HG03135 (cell line): ENCODE results near the gene CCZ1.
"Not testable (repeated sequence)": the region's sequence is repeated elsewhere in the genome, so short reads cannot be mapped to it uniquely, and the experiment has no call there.

Source experiments
- ATAC-seq: cut with Tn5 transposase; IDR thresholded peaks from one replicate; pipeline ENCODE4 v1.9.1; 2021; ENCODE audit warnings: mild to moderate bottlenecking, moderate library complexity; ENCODE audit not compliant: unreplicated experiment

Gene CCZ1

GRCh38 chr7:5898480-5899224, at the start of gene CCZ1:
CCZ1 (plus strand) TSS chr7:5898733; CDS start chr7:5898800, 67 bp downstream.
- ATAC-seq, result peak; percentile 94

GRCh38 chr7:5850944-5851343, 47.6 kb upstream of the CCZ1 start:
- no peak for ATAC-seq

- ATAC-seq, result no peak
Measured at GRCh38 chr7:5854738-5855137, 43.8 kb upstream of the CCZ1 start.

GRCh38 chr7:5857041-5857575, 41.4 kb upstream of the CCZ1 start:
- ATAC-seq, result not testable (repeated sequence)

- not testable (repeated sequence) for ATAC-seq
Measured at GRCh38 chr7:5858494-5858893, 40.0 kb upstream of the CCZ1 start.

GRCh38 chr7:5861281-5861680, 37.3 kb upstream of the CCZ1 start:
- ATAC-seq, result not testable (repeated sequence)

GRCh38 chr7:5862753-5863366, 35.7 kb upstream of the CCZ1 start:
- not testable (repeated sequence) for ATAC-seq

GRCh38 chr7:5865279-5865931, 33.1 kb upstream of the CCZ1 start:
- ATAC-seq, result not testable (repeated sequence)

GRCh38 chr7:5867060-5867459, 31.5 kb upstream of the CCZ1 start:
- no peak for ATAC-seq

- ATAC-seq, result not testable (repeated sequence)
Measured at GRCh38 chr7:5868928-5869341, 29.6 kb upstream of the CCZ1 start.

- no peak for ATAC-seq
Measured at GRCh38 chr7:5869691-5870090, 28.8 kb upstream of the CCZ1 start.

- no peak for ATAC-seq
Measured at GRCh38 chr7:5870311-5870710, 28.2 kb upstream of the CCZ1 start.

GRCh38 chr7:5872326-5872725, 26.2 kb upstream of the CCZ1 start:
- no peak for ATAC-seq

GRCh38 chr7:5879591-5879990, 18.9 kb upstream of the CCZ1 start:
- not testable (repeated sequence) for ATAC-seq

- not testable (repeated sequence) for ATAC-seq
Measured at GRCh38 chr7:5880106-5880505, 18.4 kb upstream of the CCZ1 start.

GRCh38 chr7:5884431-5884830, 14.1 kb upstream of the CCZ1 start:
- not testable (repeated sequence) for ATAC-seq

- ATAC-seq, result not testable (repeated sequence)
Measured at GRCh38 chr7:5888021-5888420, 10.5 kb upstream of the CCZ1 start.

GRCh38 chr7:5890244-5890643, 8.3 kb upstream of the CCZ1 start:
- not testable (repeated sequence) for ATAC-seq

GRCh38 chr7:5892498-5892897, 6.0 kb upstream of the CCZ1 start:
- ATAC-seq, result no peak

- not testable (repeated sequence) for ATAC-seq
Measured at GRCh38 chr7:5897369-5897919, 1.1 kb upstream of the CCZ1 start.

- ATAC-seq, result not testable (repeated sequence)
Measured at GRCh38 chr7:5903002-5903401, 4.5 kb downstream of the CCZ1 start.
